MM.1S (cell line): ENCODE measurements around the gene CREBBP.

Experiments used
- DNase-seq: peaks from one replicate; pipeline ENCODE4 v3.0.0-alpha.2; 2015
- H2AFZ ChIP-seq: fragments of 300-600 bp; sonication (generic); 2 replicates; pipeline ENCODE4 v1.6.0; 2016; ENCODE audit warnings: antibody characterized with exemption, low read length
- H3F3A ChIP-seq: fragments of 300-600 bp; sonication (generic); 2 replicates; pipeline ENCODE4 v1.6.1; 2016; ENCODE audit warnings: mild to moderate bottlenecking, antibody characterized with exemption, low read length, moderate library complexity, mixed read lengths; ENCODE audit not compliant: insufficient read depth
- H3K27ac ChIP-seq: fragments of 300-600 bp; sonication (generic); 2 replicates; pipeline ENCODE4 v1.5.1; 2016; ENCODE audit warnings: mild to moderate bottlenecking, low read length
- H3K27me3 ChIP-seq: fragments of 300-600 bp; sonication (generic); replicated peaks from 2 replicates; pipeline ENCODE4 v1.6.0; 2016; ENCODE audit warnings: low read length; ENCODE audit not compliant: insufficient read depth
- H3K36me3 ChIP-seq: fragments of 300-600 bp; sonication (generic); replicated peaks from 2 replicates; pipeline ENCODE4 v1.6.1; 2016; ENCODE audit warnings: mild to moderate bottlenecking, low read length, mixed read lengths; ENCODE audit not compliant: insufficient read depth
- H3K4me1 ChIP-seq: fragments of 300-600 bp; sonication (generic); 2 replicates; pipeline ENCODE4 v1.6.1; 2016; ENCODE audit warnings: low read length, mixed read lengths
- H3K4me2 ChIP-seq: fragments of 300-600 bp; sonication (generic); 2 replicates; pipeline ENCODE4 v1.6.0; 2016; ENCODE audit warnings: low read depth, low read length
- H3K4me3 ChIP-seq: fragments of 300-600 bp; sonication (generic); 2 replicates; pipeline ENCODE4 v1.5.1; 2016; ENCODE audit warnings: low read length, mixed read lengths
- H3K79me2 ChIP-seq: fragments of 300-600 bp; sonication (generic); 2 replicates; pipeline ENCODE4 v1.6.1; 2016; ENCODE audit warnings: mixed run types, low read length, mixed read lengths
- H3K9ac ChIP-seq: fragments of 300-600 bp; sonication (generic); 2 replicates; pipeline ENCODE4 v1.6.1; 2016; ENCODE audit warnings: low read length, mixed read lengths
- H3K9me2 ChIP-seq: fragments of 300-600 bp; sonication (generic); replicated peaks from 2 replicates; pipeline ENCODE4 v1.6.1; 2016; ENCODE audit warnings: mild to moderate bottlenecking, low read length, mixed read lengths; ENCODE audit not compliant: insufficient read depth
- H3K9me3 ChIP-seq: fragments of 300-600 bp; sonication (generic); replicated peaks from 2 replicates; pipeline ENCODE4 v1.6.1; 2016; ENCODE audit warnings: mild to moderate bottlenecking, low read length, mixed read lengths; ENCODE audit not compliant: insufficient read depth
- H4K20me1 ChIP-seq: fragments of 300-600 bp; sonication (generic); 2 replicates; pipeline ENCODE4 v1.6.1; 2016; ENCODE audit warnings: mild to moderate bottlenecking, low read length, moderate library complexity, mixed read lengths; ENCODE audit not compliant: insufficient read depth
- EZH2 ChIP-seq: fragments of 300-600 bp; sonication (generic); optimal IDR thresholded peaks from 2 replicates; pipeline ENCODE3; 2017; ENCODE audit warnings: low read depth, mild to moderate bottlenecking, antibody characterized with exemption, low read length, mixed read lengths
- EZH2phosphoT487 ChIP-seq: fragments of 300-600 bp; sonication (generic); IDR thresholded peaks from 2 replicates; pipeline ENCODE4 v1.6.1; 2018; ENCODE audit warnings: antibody characterized with exemption, low read length
- TF ChIP-seq, protein P1 (sequence below): fragments of 300-600 bp; sonication (generic); IDR thresholded peaks from 2 replicates; pipeline ENCODE4 v1.5.1; 2016; ENCODE audit warnings: antibody characterized with exemption, low read length, mixed read lengths

The CREBBP gene

DNA sequence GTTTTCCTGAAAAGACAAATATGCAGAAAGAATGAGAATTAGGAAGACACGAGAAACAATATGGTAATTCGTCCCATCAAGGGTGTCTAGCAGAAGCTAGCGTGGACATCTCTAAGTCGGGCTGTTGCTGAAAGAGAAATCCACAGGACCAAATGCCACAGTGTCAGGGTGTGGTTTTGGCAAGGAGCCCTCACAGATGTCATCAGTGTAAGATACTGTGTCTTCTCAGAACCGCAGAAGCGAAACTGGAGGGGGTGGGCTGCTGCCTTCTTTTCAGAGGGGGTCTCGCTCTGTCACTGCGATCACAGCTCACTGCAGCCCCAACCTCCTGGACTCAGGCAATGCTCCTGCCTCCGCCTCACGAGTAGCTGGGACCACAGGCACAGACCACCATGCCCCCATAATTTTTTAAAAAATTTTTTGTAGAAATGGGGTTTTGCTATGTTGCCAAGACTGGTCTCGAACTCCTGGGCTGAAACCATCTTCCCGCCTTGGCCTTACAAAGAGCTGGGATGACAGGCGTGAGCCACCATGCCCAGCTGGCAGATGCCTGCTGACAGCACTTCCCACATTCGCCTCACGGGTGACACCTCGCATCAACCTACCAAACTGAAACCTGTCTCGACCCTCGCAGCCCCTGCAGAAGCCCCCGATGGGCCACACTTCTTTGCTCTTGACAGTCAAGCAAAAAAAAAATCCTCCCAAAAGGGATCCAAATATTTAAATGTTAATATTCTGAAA is 189.4 kb downstream of the CREBBP start:
- Histone ChIP-seq H3K36me3 (no peaks in the 10 kb centered on the region), H3F3A (no peaks in the 10 kb centered on the region), H3K27ac (no peak overlapping the region), H4K20me1 (no peaks in the 10 kb centered on the region), H3K9me3 (no peaks in the 10 kb centered on the region), H3K27me3 (no peaks in the 10 kb centered on the region), H3K4me1 (no peaks in the 10 kb centered on the region), H2AFZ (no peak overlapping the region), H3K4me3 (no peak overlapping the region), H3K9me2 (no peaks in the 10 kb centered on the region), H3K4me2 (no peak overlapping the region), H3K79me2 (peaks cover 15% of the 10 kb centered on the region), H3K9ac (no peak overlapping the region)
- TF ChIP-seq, protein P1, sequence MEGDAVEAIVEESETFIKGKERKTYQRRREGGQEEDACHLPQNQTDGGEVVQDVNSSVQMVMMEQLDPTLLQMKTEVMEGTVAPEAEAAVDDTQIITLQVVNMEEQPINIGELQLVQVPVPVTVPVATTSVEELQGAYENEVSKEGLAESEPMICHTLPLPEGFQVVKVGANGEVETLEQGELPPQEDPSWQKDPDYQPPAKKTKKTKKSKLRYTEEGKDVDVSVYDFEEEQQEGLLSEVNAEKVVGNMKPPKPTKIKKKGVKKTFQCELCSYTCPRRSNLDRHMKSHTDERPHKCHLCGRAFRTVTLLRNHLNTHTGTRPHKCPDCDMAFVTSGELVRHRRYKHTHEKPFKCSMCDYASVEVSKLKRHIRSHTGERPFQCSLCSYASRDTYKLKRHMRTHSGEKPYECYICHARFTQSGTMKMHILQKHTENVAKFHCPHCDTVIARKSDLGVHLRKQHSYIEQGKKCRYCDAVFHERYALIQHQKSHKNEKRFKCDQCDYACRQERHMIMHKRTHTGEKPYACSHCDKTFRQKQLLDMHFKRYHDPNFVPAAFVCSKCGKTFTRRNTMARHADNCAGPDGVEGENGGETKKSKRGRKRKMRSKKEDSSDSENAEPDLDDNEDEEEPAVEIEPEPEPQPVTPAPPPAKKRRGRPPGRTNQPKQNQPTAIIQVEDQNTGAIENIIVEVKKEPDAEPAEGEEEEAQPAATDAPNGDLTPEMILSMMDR: no peak
- TF ChIP-seq EZH2phosphoT487 (no peak), EZH2 (no peak)
- DNase-seq: no peak

DNA sequence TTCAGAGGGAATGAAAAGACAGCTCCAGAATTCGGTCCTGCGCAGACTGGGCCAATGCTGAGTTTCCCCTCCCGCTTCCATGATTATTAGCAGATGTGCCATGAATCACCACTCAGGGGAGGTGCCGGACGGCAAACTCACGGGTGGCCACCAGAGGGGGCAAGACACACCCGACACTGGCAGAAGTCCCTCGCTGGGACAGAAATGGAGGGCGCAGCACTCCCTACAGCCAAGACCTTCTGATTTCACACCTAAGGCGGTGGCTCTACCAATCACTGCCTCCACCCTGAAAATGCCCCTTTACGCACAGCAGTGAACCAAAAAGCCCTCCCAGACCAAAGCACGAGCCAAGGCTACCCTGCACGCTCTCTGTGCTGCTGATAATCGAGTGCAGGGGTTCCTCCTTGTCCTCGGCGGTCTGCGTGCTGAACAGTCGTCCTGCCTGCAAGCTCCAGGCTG is 190.0 kb downstream of the CREBBP start:
- no peak overlapping the region for H2AFZ ChIP-seq
- H3F3A ChIP-seq: no peaks in the 10 kb centered on the region
- H3K27ac ChIP-seq: no peak overlapping the region
- H3K9me2 ChIP-seq: no peaks in the 10 kb centered on the region
- no peaks in the 10 kb centered on the region for H3K36me3 ChIP-seq
- peaks cover 11% of the 10 kb centered on the region; the same call in 1 of the 2 replicates for H3K79me2 ChIP-seq
- H4K20me1 ChIP-seq: no peaks in the 10 kb centered on the region
- no peak overlapping the region for H3K9ac ChIP-seq
- DNase-seq: peak; percentile 53
- H3K4me3 ChIP-seq: no peak overlapping the region
- no peaks in the 10 kb centered on the region for H3K9me3 ChIP-seq
- H3K27me3 ChIP-seq: no peaks in the 10 kb centered on the region
- no peaks in the 10 kb centered on the region for H3K4me1 ChIP-seq
- TF ChIP-seq EZH2phosphoT487 (no peak), EZH2 (no peak)
- TF ChIP-seq, protein P1: peak; percentile 83
- no peak overlapping the region for H3K4me2 ChIP-seq

DNA sequence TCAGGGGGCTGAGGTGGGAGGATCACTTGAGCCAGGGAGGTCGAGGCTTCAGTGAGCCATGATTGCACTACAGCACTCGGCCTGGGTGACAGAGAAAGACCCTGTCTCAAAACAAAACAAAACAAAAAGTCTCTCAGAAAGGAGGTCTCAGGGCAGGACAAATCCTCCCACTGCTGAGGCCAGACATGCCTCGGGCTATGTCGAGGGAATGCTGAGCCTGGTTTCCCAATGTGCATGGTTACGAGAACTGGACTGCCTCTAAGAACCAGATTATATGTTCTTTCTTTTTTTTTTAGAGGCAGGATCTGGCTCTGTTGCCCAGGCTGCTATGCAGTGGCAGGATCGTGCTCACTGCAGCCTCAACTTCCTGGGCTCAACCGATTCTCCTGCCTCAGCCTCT is 190.8 kb downstream of the CREBBP start:
- H2AFZ ChIP-seq: no peak overlapping the region
- no peak for DNase-seq
- no peaks in the 10 kb centered on the region for H3K9me2 ChIP-seq
- H3K27ac ChIP-seq: no peak overlapping the region
- H3K9ac ChIP-seq: no peak overlapping the region
- H3K27me3 ChIP-seq: no peaks in the 10 kb centered on the region
- H4K20me1 ChIP-seq: no peaks in the 10 kb centered on the region
- H3K36me3 ChIP-seq: no peaks in the 10 kb centered on the region
- no peaks in the 10 kb centered on the region for H3F3A ChIP-seq
- TF ChIP-seq EZH2: no peak
- TF ChIP-seq, protein P1: no peak
- TF ChIP-seq EZH2phosphoT487: no peak
- no peaks in the 10 kb centered on the region for H3K9me3 ChIP-seq
- no peak overlapping the region for H3K4me3 ChIP-seq
- H3K4me2 ChIP-seq: no peak overlapping the region
- peaks cover 6% of the 10 kb centered on the region; the same call in 1 of the 2 replicates for H3K79me2 ChIP-seq
- H3K4me1 ChIP-seq: no peaks in the 10 kb centered on the region
